Esophagus squamous epithelium (tissue), 5 donors: ENCODE results near the gene NTMT1. TPM values are rescaled to one million over a fixed set of nuclear protein-coding genes. Genes with fewer than 3 reads are reported as not detected.

Experiments used
- DNase-seq: peaks from one replicate; lab custom pipeline; 2025; lab: John Stamatoyannopoulos, UW
- H3K27ac ChIP-seq, 4 donors: fragments of 200-600 bp; sonication (generic); one replicate each; pipeline ENCODE4 v1.5.1; 2016 to 2019; ENCODE audit warnings: mild to moderate bottlenecking in 1 of 4
- H3K27me3 ChIP-seq, 4 donors: fragments of 200-600 bp; sonication (generic); 1 replicate in 3 of 4; 2 replicates in 1 of 4; pipeline versions ENCODE4 v1.5.1 to v1.6.0; 2017 to 2021; ENCODE audit warnings: antibody characterized with exemption in 1 of 4
- H3K36me3 ChIP-seq, 3 donors: fragments of 200-600 bp; sonication (generic); one replicate each; pipeline ENCODE4 v1.5.1; 2016 to 2019
- H3K4me1 ChIP-seq, 3 donors: fragments of 200-600 bp; sonication (generic); one replicate each; pipeline ENCODE4 v1.5.1; 2017 to 2019
- H3K4me3 ChIP-seq, 4 donors: fragments of 200-600 bp; sonication (generic); 1 replicate in 3 of 4; 2 replicates in 1 of 4; pipeline ENCODE4 v1.5.1; 2016 to 2019; ENCODE audit warnings: mild to moderate bottlenecking in 2 of 4, moderate library complexity in 1 of 4
- H3K9me3 ChIP-seq, 3 donors: fragments of 200-600 bp; sonication (generic); one replicate each; pipeline ENCODE4 v1.5.1; 2016 to 2019
- CTCF ChIP-seq, 6 experiments: fragments of 450-650 bp in 4 of 6; fragments of 200-600 bp in 2 of 6; sonication (generic) in 2 of 6; IDR thresholded peaks; one replicate each; pipeline ENCODE4 v1.5.1; 2016 to 2019; ENCODE audit warnings: antibody characterized with exemption in 6 of 6, mild to moderate bottlenecking in 4 of 6, moderate library complexity in 4 of 6
- POLR2A ChIP-seq, 4 donors: fragments of 450-650 bp; IDR thresholded peaks; one replicate each; pipeline ENCODE4 v1.6.1; 2017; ENCODE audit warnings: antibody characterized with exemption in 4 of 4, mild to moderate bottlenecking in 4 of 4, moderate library complexity in 3 of 4
- WGBS, 2 donors: methylation state at CpG; one replicate each; pipeline ENCODE4 v1.1.5; 2018; 5-methylcytosine and 5-hydroxymethylcytosine counted together
- intact Hi-C: fragments of 100-400 bp; cut with DNase I; formaldehyde crosslinking; loops from one replicate; pipeline ENCODE4 v1.15.0; 2022
- total RNA-seq, 4 donors: library from RNA; depleted of rRNA; stranded (reverse); fragments of >200 nt; gene quantifications; one replicate each; pipeline ENCODE4 v1.1.0, GENCODE V29; 2016
- donor health status: DM: yes; HTN: yes; CAD: no.

Gene NTMT1
- total RNA-seq, 4 donors from 2014 or later: 14.0 to 17.6 (median 16.0) TPM

DNA sequence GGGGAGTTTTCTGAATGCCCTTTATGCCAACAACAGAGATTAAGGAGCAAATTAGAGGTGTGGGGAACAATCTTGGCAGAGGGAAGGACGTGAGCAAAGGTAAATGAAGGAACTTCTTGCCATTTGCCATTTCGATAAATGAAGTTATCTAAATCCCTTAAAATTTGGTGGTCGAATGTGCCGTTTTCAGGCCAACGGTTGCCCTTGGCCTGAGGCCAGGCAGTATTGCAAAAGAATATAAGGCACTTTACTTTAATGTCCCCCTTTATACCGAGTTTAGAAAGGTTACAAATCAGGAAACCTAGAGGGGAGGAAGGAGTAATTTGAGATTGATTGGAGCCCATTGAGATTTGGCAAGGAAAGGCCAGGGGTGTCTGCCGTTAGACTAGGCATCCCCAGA is 31.3 kb upstream of the NTMT1 start:
- 53 to 59% methylated on average over 7 of the region's 7 CpGs for WGBS, 2 donors
- TF ChIP-seq POLR2A (IDR thresholded peaks at IDR 0.05) (no peak), CTCF (IDR thresholded peaks at IDR 0.05) (no peak)
- H3K27ac ChIP-seq: peak overlapping the region in 1 of 4 donors; percentile 40
- peaks cover 0 to 11% (median 0%) of the 10 kb centered on the region in 4 donors for H3K27me3 ChIP-seq
- H3K36me3 ChIP-seq: no peaks in the 10 kb centered on the region
- H3K9me3 ChIP-seq: no peaks in the 10 kb centered on the region
- intact Hi-C loops: no loop called here
- no peak overlapping the region for H3K4me3 ChIP-seq
- DNase-seq: no peak
- H3K4me1 ChIP-seq: peaks cover 15 to 35% (median 26%) of the 10 kb centered on the region in 3 donors

- 27 to 48% methylated on average over 5 of the region's 5 CpGs for WGBS, 2 donors
- intact Hi-C loops: no loop called here
- Histone ChIP-seq H3K9me3 (no peaks in the 10 kb centered on the region), H3K4me1 (peaks cover 15 to 40% (median 26%) of the 10 kb centered on the region in 3 donors), H3K27me3 (peaks cover 0 to 11% (median 0%) of the 10 kb centered on the region in 4 donors), H3K27ac (peak overlapping the region in 2 of 4 donors; percentile 18 to 40), H3K36me3 (no peaks in the 10 kb centered on the region), H3K4me3 (no peak overlapping the region)
- TF ChIP-seq POLR2A (IDR thresholded peaks at IDR 0.05): no peak
- no peak for DNase-seq
Observed at GRCh38 chr9:129595311-129595741, 30.6 kb upstream of the NTMT1 start.

DNA sequence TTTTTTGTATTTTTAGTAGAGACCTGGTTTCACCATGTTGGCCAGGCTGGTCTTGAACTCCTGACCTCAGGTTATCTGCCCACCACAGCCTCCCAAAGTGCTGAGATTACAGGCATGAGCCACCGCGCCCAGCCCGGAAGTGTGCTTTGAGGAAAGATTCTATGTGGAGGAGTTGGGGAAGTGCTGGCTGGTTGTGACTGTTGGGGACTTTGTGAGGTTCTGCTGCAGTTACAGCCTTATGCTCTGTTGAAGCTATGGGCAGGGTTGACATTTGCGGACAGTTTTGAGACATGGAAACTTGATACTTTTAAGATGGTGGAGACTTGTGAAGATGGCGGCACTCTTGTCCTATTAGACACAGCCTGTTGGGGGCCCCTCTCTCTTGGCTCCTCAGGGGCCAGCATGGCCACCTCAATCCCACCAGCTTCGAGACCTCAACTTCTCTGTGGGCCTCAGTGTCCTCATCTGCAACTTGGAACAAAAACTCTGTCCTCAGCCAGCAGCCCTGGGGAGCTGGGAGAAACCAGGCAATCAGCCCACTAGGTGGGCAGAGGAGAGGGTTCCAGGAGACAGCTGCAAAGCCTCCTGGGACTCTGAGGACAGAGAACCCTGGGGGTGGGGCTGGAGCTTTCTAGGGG is 29.9 kb upstream of the NTMT1 start:
- no peak for DNase-seq
- peaks cover 0 to 11% (median 0%) of the 10 kb centered on the region in 4 donors for H3K27me3 ChIP-seq
- no peaks in the 10 kb centered on the region for H3K9me3 ChIP-seq
- H3K4me3 ChIP-seq: no peak overlapping the region
- H3K4me1 ChIP-seq: peaks cover 15 to 43% (median 26%) of the 10 kb centered on the region in 3 donors
- no peaks in the 10 kb centered on the region for H3K36me3 ChIP-seq
- 77 to 100% methylated on average over 2 to 5 of the region's 6 CpGs for WGBS, 2 donors
- H3K27ac ChIP-seq: peak overlapping the region; percentile 71 to 94 (median 91)
- intact Hi-C loops: no loop called here
- TF ChIP-seq POLR2A (IDR thresholded peaks at IDR 0.05): no peak
- no peak for TF ChIP-seq CTCF (IDR thresholded peaks at IDR 0.05)

GRCh38 chr9:129596541-129597331 is 29.2 kb upstream of the NTMT1 start:
- Histone ChIP-seq H3K36me3 (no peaks in the 10 kb centered on the region), H3K9me3 (no peaks in the 10 kb centered on the region), H3K4me1 (peaks cover 15 to 43% (median 26%) of the 10 kb centered on the region in 3 donors), H3K4me3 (peak overlapping the region; percentile 25 to 65 (median 50)), H3K27me3 (peaks cover 0 to 11% (median 0%) of the 10 kb centered on the region in 4 donors), H3K27ac (peak overlapping the region; percentile 71 to 94 (median 91))
- no peak for DNase-seq
- intact Hi-C loops: no loop called here
- TF ChIP-seq POLR2A (IDR thresholded peaks at IDR 0.05) (peak in 2 of 4 donors; percentile 48 to 54), CTCF (IDR thresholded peaks at IDR 0.05) (no peak)
- 29 to 32% methylated on average over 5 to 19 of the region's 33 CpGs for WGBS, 2 donors

DNA sequence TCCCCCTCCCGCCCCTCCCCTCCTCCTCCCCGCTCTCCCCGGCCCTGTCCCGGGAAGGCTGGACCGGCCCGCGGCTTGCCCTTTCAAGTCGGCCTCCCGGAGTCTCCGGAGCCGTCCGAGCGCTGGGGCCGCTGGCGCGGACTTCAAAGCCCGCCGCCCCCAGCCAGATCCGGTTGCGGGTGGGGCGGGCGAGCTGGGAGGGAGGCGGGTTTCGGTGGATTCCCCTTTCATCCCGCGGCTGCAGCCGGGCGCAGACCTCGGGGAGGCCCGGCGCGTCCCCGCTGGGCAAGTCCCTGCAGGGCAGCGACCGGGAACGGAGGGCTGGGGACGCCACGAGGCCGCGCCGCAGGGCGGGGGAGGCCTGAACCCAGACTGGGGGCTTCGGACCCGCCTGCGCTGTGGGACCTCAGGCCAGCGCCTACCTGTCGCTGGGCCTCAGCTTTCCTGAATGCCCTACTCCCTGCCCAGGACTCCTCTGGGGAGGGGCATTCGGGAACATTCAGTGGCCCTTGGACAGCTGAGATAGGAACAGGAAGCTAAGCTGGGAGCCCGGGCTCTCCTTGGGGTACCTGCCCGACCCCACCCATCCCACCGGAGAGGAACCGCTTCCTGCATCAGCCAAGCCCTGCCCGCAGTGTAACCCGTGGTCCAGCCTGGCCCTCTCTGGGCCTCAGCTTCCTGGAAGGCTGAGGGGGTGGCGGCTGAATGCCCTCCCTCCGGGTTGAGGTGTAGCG is 28.4 kb upstream of the NTMT1 start:
- TF ChIP-seq POLR2A (IDR thresholded peaks at IDR 0.05) (no peak), CTCF (IDR thresholded peaks at IDR 0.05) (no peak)
- H3K27ac ChIP-seq: peak overlapping the region; percentile 71 to 94 (median 91)
- intact Hi-C loops: no loop called here
- DNase-seq: no peak
- H3K36me3 ChIP-seq: no peaks in the 10 kb centered on the region
- peak overlapping the region; percentile 25 to 65 (median 50) for H3K4me3 ChIP-seq
- no peaks in the 10 kb centered on the region for H3K9me3 ChIP-seq
- peaks cover 0 to 11% (median 0%) of the 10 kb centered on the region in 4 donors for H3K27me3 ChIP-seq
- WGBS, 2 donors: 20% methylated on average over 4 of the region's 57 CpGs; no CpG with 5 or more reads in 1 of the 2 donors
- H3K4me1 ChIP-seq: peaks cover 15 to 45% (median 26%) of the 10 kb centered on the region in 3 donors
